Liver (tissue), 9 donors: ENCODE data around the gene SMC6. TPM values are rescaled to one million over a fixed set of nuclear protein-coding genes. Genes with fewer than 3 reads are reported as not detected.

ENCODE experiments used
- DNase-seq: peaks from one replicate; pipeline ENCODE4 v3.0.0-alpha.2; 2017; ENCODE audit warnings: low spot score
- H3K27ac ChIP-seq, 2 donors: one replicate each; pipeline ENCODE4 v1.7.0; 2013; ENCODE audit warnings: inconsistent platforms in 2 of 2, low read length in 2 of 2, control low read depth in 1 of 2, low read depth in 1 of 2, mild to moderate bottlenecking in 1 of 2
- H3K27me3 ChIP-seq, 4 donors: one replicate each; pipeline versions ENCODE4 v1.6.1 to v1.7.0; 2013; ENCODE audit warnings: low read length in 3 of 4, inconsistent platforms in 1 of 4, mild to moderate bottlenecking in 1 of 4, moderate library complexity in 1 of 4; ENCODE audit not compliant: control insufficient read depth in 4 of 4, insufficient read depth in 4 of 4
- H3K36me3 ChIP-seq, 4 donors: one replicate each; pipeline versions ENCODE4 v1.6.1 to v1.7.0; 2013; ENCODE audit warnings: low read length in 3 of 4, mild to moderate bottlenecking in 3 of 4, low read depth in 1 of 4, moderate library complexity in 1 of 4; ENCODE audit not compliant: control insufficient read depth in 4 of 4, insufficient read depth in 3 of 4
- H3K4me1 ChIP-seq, 4 donors: one replicate each; pipeline versions ENCODE4 v1.6.1 to v1.7.0; 2013; ENCODE audit warnings: low read length in 3 of 4, mild to moderate bottlenecking in 3 of 4, moderate library complexity in 1 of 4; ENCODE audit not compliant: control insufficient read depth in 4 of 4, insufficient read depth in 4 of 4
- H3K4me3 ChIP-seq, 3 donors: one replicate each; pipeline versions ENCODE4 v1.6.1 to v1.7.0; 2013; ENCODE audit warnings: low read length in 3 of 3, control low read depth in 1 of 3, low read depth in 1 of 3, mild to moderate bottlenecking in 1 of 3
- H3K9ac ChIP-seq, 2 donors: one replicate each; pipeline ENCODE4 v1.7.0; 2013; ENCODE audit warnings: low read length in 2 of 2, mild to moderate bottlenecking in 2 of 2, moderate library complexity in 2 of 2, control low read depth in 1 of 2, low read depth in 1 of 2
- H3K9me3 ChIP-seq, 4 donors: one replicate each; pipeline versions ENCODE4 v1.6.1 to v1.7.0; 2013; ENCODE audit warnings: low read length in 3 of 4; ENCODE audit not compliant: control insufficient read depth in 4 of 4
- FOXA2 ChIP-seq: IDR thresholded peaks from 2 replicates; pipeline ENCODE4 v1.6.1; 2016; ENCODE audit warnings: antibody characterized with exemption
- GABPA ChIP-seq, 2 donors: IDR thresholded peaks in 1 of 2; conservative IDR thresholded peaks in 1 of 2; 2 replicates each; pipeline ENCODE4 v1.6.1; 2016; ENCODE audit warnings: antibody characterized with exemption in 2 of 2, mild to moderate bottlenecking in 1 of 2, moderate library complexity in 1 of 2
- HNF4A ChIP-seq, 2 donors: conservative IDR thresholded peaks; 2 replicates each; pipeline ENCODE4 v1.6.1; 2016; ENCODE audit warnings: antibody characterized with exemption in 2 of 2, mild to moderate bottlenecking in 2 of 2
- HNF4G ChIP-seq: IDR thresholded peaks from 2 replicates; pipeline ENCODE4 v1.6.1; 2016; ENCODE audit warnings: antibody characterized with exemption
- JUND ChIP-seq, 2 donors: IDR thresholded peaks; 2 replicates each; pipeline ENCODE4 v1.6.1; 2016; ENCODE audit warnings: antibody characterized with exemption in 2 of 2
- NR2F2 ChIP-seq: IDR thresholded peaks from 2 replicates; pipeline ENCODE4 v1.6.1; 2016; ENCODE audit warnings: antibody characterized with exemption
- RAD21 ChIP-seq, 2 donors: IDR thresholded peaks; 2 replicates each; pipeline ENCODE4 v1.6.1; 2016; ENCODE audit warnings: antibody characterized with exemption in 2 of 2, mild to moderate bottlenecking in 2 of 2
- RXRA ChIP-seq, 2 donors: IDR thresholded peaks; 2 replicates each; pipeline ENCODE4 v1.6.1; 2017 to 2018; ENCODE audit warnings: antibody characterized with exemption in 2 of 2, mild to moderate bottlenecking in 1 of 2
- TAF1 ChIP-seq: conservative IDR thresholded peaks from 2 replicates; pipeline ENCODE4 v1.6.1; 2016; ENCODE audit warnings: antibody characterized with exemption, mild to moderate bottlenecking
- YY1 ChIP-seq: IDR thresholded peaks from 2 replicates; pipeline ENCODE4 v1.6.1; 2016; ENCODE audit warnings: antibody characterized with exemption, mild to moderate bottlenecking
- WGBS: extraction: QIAGEN DNeasy Blood & Tissue Kit; methylation state at CpG from one replicate; pipeline ENCODE4 v1.1.7; 2013; 5-methylcytosine and 5-hydroxymethylcytosine counted together
- polyA plus RNA-seq, 2 donors: library from polyadenylated mRNA; stranded (reverse) in 1 of 2; unstranded in 1 of 2; fragments of 200-250 nt in 1 of 2; fragments of >200 nt in 1 of 2; fragmentation: Nextera tagmentation in 1 of 2; extraction: Ambion mirVana in 1 of 2; gene quantifications; one replicate each; pipeline versions ENCODE4 v1.2.1 to v1.2.3, GENCODE V29; 2013 to 2015
- total RNA-seq, 2 donors: library from RNA; depleted of rRNA; stranded (reverse); fragments of >200 nt; gene quantifications; one replicate each; pipeline ENCODE4 v1.2.3, GENCODE V29; 2014
- TF ChIP-seq, protein P1 (sequence below): IDR thresholded peaks from 2 replicates; pipeline ENCODE4 v1.6.1; 2016; ENCODE audit warnings: antibody characterized with exemption
- TF ChIP-seq, protein P2 (sequence below): IDR thresholded peaks from 2 replicates; pipeline ENCODE4 v1.6.1; 2016; ENCODE audit warnings: antibody characterized with exemption, mild to moderate bottlenecking
- TF ChIP-seq, protein P3 (sequence below): IDR thresholded peaks from 2 replicates; pipeline ENCODE4 v1.6.1; 2016; ENCODE audit warnings: antibody characterized with exemption
- TF ChIP-seq, protein P4 (sequence below): fragments of 150-350 bp; IDR thresholded peaks from 2 replicates; pipeline ENCODE4 v1.5.1; 2017; ENCODE audit warnings: improper control_type of control experiment, low read depth, low read length; ENCODE audit not compliant: missing input control
- donor health status: healthy.
- donor health status: healthy.
- donor health status: healthy.
- donor health status: healthy.
- donor health status: healthy.

SMC6 gene
- total and polyA plus RNA-seq, 4 donors = 2.6 to 22.3 (median 11.0) TPM

DNA sequence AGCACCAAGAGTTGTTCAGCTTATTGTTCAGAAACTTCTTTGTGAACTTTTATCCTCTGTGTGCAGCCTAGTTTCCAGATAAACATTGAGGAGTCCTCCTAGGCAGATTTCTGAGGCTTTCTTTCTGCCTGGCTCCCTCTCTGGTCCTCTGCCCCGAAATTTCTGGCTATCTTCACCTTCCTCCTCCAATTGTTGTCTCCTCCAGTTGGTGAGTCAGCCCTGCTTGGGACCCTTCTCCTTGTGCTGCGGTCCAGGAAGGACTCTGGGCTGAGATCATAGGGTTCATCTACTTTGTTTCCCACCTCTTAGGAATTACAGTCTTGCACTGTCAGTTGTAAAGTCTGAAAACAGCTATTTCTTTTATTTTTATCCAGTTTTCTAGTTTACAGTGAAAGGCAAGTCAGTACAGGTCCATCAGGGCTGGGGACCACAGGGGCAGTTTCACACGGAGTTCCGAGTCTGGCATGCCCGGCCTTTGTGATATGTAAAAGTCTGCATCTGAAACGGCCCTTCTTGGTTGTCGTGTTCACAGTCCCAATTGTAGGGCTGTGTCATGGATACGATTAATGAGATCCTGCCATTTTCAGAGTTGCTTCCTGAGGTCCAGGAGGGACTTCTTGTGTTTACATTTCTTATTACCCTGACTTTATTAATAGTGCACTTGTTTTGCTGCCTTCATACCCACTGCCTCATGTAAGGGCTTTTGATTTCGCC, 100.8 kb downstream of the SMC6 start:
- Histone ChIP-seq H3K4me3 (no peak overlapping the region), H3K9me3 (no peaks in the 10 kb centered on the region), H3K27ac (no peak overlapping the region), H3K9ac (no peak overlapping the region), H3K27me3 (no peaks in the 10 kb centered on the region), H3K4me1 (no peaks in the 10 kb centered on the region), H3K36me3 (peaks cover 0 to 4% (median under 1%) of the 10 kb centered on the region in 4 donors)
- WGBS = 88% methylated on average over 9 of the region's 9 CpGs
- TF ChIP-seq NR2F2 (no peak), HNF4A (conservative IDR thresholded peaks at IDR 0.05) (no peak), HNF4G (no peak), GABPA (IDR thresholded peaks at IDR 0.05 in 1 of 2, conservative IDR thresholded peaks at IDR 0.05 in 1 of 2) (no peak), RXRA (IDR thresholded peaks at IDR 0.05) (no peak)
- TF ChIP-seq, protein P1, sequence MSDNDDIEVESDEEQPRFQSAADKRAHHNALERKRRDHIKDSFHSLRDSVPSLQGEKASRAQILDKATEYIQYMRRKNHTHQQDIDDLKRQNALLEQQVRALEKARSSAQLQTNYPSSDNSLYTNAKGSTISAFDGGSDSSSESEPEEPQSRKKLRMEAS = no peak
- TF ChIP-seq, protein P2, sequence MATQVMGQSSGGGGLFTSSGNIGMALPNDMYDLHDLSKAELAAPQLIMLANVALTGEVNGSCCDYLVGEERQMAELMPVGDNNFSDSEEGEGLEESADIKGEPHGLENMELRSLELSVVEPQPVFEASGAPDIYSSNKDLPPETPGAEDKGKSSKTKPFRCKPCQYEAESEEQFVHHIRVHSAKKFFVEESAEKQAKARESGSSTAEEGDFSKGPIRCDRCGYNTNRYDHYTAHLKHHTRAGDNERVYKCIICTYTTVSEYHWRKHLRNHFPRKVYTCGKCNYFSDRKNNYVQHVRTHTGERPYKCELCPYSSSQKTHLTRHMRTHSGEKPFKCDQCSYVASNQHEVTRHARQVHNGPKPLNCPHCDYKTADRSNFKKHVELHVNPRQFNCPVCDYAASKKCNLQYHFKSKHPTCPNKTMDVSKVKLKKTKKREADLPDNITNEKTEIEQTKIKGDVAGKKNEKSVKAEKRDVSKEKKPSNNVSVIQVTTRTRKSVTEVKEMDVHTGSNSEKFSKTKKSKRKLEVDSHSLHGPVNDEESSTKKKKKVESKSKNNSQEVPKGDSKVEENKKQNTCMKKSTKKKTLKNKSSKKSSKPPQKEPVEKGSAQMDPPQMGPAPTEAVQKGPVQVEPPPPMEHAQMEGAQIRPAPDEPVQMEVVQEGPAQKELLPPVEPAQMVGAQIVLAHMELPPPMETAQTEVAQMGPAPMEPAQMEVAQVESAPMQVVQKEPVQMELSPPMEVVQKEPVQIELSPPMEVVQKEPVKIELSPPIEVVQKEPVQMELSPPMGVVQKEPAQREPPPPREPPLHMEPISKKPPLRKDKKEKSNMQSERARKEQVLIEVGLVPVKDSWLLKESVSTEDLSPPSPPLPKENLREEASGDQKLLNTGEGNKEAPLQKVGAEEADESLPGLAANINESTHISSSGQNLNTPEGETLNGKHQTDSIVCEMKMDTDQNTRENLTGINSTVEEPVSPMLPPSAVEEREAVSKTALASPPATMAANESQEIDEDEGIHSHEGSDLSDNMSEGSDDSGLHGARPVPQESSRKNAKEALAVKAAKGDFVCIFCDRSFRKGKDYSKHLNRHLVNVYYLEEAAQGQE = no peak
- TF ChIP-seq, protein P3, sequence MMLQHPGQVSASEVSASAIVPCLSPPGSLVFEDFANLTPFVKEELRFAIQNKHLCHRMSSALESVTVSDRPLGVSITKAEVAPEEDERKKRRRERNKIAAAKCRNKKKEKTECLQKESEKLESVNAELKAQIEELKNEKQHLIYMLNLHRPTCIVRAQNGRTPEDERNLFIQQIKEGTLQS = no peak
- no peak for DNase-seq

GRCh38 chr2:17649026-17649425, 104.6 kb downstream of the SMC6 start:
- no peaks in the 10 kb centered on the region for H3K36me3 ChIP-seq
- no peak overlapping the region for H3K9ac ChIP-seq
- no peaks in the 10 kb centered on the region for H3K27me3 ChIP-seq
- TF ChIP-seq, protein P1 = no peak
- TF ChIP-seq TAF1 (no peak), RXRA (IDR thresholded peaks at IDR 0.05) (no peak), JUND (IDR thresholded peaks at IDR 0.05) (no peak), YY1 (no peak), FOXA2 (no peak)
- H3K27ac ChIP-seq = no peak overlapping the region
- H3K4me3 ChIP-seq = no peak overlapping the region
- DNase-seq = no peak
- no peaks in the 10 kb centered on the region for H3K4me1 ChIP-seq
- 88% methylated on average over 11 of the region's 11 CpGs for WGBS
- no peaks in the 10 kb centered on the region for H3K9me3 ChIP-seq

- 73% methylated on average over 1 of the region's 1 CpG for WGBS
- H3K9me3 ChIP-seq = no peaks in the 10 kb centered on the region
- H3K9ac ChIP-seq = no peak overlapping the region
- no peaks in the 10 kb centered on the region for H3K27me3 ChIP-seq
- DNase-seq = no peak
- H3K4me1 ChIP-seq = no peaks in the 10 kb centered on the region
- no peak overlapping the region for H3K27ac ChIP-seq
- no peaks in the 10 kb centered on the region for H3K36me3 ChIP-seq
- H3K4me3 ChIP-seq = no peak overlapping the region
- TF ChIP-seq HNF4G (no peak), FOXA2 (no peak), YY1 (no peak), NR2F2 (no peak), RAD21 (IDR thresholded peaks at IDR 0.05) (no peak), JUND (IDR thresholded peaks at IDR 0.05) (no peak), HNF4A (conservative IDR thresholded peaks at IDR 0.05) (no peak)
- TF ChIP-seq, protein P3 = no peak
- TF ChIP-seq, protein P2 = no peak
- TF ChIP-seq, protein P4, sequence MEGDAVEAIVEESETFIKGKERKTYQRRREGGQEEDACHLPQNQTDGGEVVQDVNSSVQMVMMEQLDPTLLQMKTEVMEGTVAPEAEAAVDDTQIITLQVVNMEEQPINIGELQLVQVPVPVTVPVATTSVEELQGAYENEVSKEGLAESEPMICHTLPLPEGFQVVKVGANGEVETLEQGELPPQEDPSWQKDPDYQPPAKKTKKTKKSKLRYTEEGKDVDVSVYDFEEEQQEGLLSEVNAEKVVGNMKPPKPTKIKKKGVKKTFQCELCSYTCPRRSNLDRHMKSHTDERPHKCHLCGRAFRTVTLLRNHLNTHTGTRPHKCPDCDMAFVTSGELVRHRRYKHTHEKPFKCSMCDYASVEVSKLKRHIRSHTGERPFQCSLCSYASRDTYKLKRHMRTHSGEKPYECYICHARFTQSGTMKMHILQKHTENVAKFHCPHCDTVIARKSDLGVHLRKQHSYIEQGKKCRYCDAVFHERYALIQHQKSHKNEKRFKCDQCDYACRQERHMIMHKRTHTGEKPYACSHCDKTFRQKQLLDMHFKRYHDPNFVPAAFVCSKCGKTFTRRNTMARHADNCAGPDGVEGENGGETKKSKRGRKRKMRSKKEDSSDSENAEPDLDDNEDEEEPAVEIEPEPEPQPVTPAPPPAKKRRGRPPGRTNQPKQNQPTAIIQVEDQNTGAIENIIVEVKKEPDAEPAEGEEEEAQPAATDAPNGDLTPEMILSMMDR = no peak
Measured at GRCh38 chr2:17648581-17648980, 105.0 kb downstream of the SMC6 start.
